ENCODE data around the gene ZNF620.

GRCh38 chr3:40499952-40500351, 5.9 kb upstream of the ZNF620 start:
- TF ChIP-seq ARNT (IDR thresholded peaks at IDR 0.05) = no peak
- TF ChIP-seq BHLHE40 (IDR thresholded peaks at IDR 0.05; ENCODE audit: borderline replicate concordance) = no peak
- no peak for TF ChIP-seq FOXM1 (IDR thresholded peaks at IDR 0.05; ENCODE audit: borderline replicate concordance)
- no peak for TF ChIP-seq FOXK2 (IDR thresholded peaks at IDR 0.05)
- no peak for TF ChIP-seq LEF1 (IDR thresholded peaks at IDR 0.05; ENCODE audit: borderline replicate concordance)
- no peak for TF ChIP-seq FOXA1 (IDR thresholded peaks at IDR 0.05)
- TF ChIP-seq SUZ12 (IDR thresholded peaks at IDR 0.05) = no peak
- no peak for TF ChIP-seq HDGF (IDR thresholded peaks at IDR 0.05; ENCODE audit: borderline replicate concordance)
- no peak for TF ChIP-seq NFRKB (IDR thresholded peaks at IDR 0.05)
- TF ChIP-seq PKNOX1 (IDR thresholded peaks at IDR 0.05) = no peak
